Iris pigment epithelial cell (primary cell): ENCODE measurements around the gene TTC39B.
A peak's percentile ranks its signal among the peaks of the same experiment; 100 is the strongest.
"Not testable (repeated sequence)": the region's sequence is repeated elsewhere in the genome, so short reads cannot be mapped to it uniquely, and the experiment has no call there.

Experiments used
- DNase-seq: peaks from one replicate; pipeline ENCODE4 v3.0.0-alpha.2; 2011; ENCODE audit warnings: low read depth

The TTC39B gene

GRCh38 chr9:15306757-15307522, at the start of gene TTC39B:
Gene TTC39B, minus strand, starts transcription at chr9:15307216. Its CDS starts 91 bp downstream, at chr9:15307125.
- DNase-seq = peak; percentile 89

DNA sequence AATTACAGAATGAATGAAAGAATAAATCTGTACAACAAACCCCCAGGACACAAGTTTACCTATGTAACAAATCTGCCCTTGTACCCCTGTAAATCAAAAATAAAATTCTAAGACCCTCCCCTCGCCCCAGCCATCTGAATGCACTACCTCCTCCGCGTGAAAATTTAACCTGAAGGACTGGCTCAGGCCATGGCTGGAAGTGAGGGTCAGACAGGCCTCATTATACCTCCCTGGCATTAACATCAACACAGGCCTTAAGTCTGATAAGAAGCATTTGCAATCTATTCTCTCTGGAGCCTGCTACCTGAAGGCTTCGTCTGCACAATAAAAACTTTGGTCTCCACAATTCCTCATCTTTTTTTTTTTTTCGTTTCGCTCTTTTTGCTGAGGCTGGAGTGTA, 48.7 kb upstream of the TTC39B start:
- DNase-seq = no peak

- DNase-seq = no peak
Measured at GRCh38 chr9:15354713-15355112, 47.7 kb upstream of the TTC39B start.

DNA sequence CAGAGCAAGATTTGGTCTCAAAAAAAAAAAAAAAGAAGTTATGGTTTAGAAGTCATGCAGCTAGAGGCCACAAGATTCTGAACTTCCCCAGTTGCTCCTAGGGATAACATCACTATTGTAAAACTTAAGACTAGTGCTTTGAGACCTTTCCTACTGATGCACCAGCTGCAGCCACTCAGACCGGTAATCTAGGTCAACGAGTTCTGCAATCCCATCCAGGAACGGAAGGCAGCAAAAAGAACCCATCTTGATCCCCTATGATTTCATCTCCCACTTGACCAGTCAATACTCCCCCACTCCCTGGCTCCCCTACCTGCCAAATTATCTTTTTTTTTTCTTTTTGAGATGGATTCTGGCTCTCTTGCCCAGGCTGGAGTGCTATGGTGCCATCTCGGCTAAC, 46.9 kb upstream of the TTC39B start:
- no peak for DNase-seq

- DNase-seq = no peak
Measured at GRCh38 chr9:15352306-15352705, 45.3 kb upstream of the TTC39B start.

- DNase-seq = peak; percentile 32
Measured at GRCh38 chr9:15349892-15350761, 43.1 kb upstream of the TTC39B start.

DNA sequence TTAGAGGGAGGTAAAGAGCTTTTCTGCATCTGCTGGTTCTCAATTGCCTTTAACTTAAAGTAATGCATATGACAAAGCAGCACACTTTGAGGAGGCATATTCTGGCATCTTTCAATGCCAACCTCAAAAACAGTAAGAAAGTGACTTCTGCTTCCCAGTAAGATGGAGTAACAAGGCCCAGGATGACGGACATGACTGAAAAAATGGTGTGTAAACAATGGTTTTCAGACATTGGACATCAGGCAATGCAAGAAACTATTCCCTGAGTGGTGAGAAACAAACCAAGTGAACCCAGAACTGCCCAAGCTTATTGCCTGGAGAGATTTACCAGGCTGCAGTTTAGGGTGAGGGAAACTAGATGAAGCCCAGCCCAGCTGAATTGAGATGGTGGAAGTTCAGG, 39.8 kb upstream of the TTC39B start:
- DNase-seq = no peak

DNA sequence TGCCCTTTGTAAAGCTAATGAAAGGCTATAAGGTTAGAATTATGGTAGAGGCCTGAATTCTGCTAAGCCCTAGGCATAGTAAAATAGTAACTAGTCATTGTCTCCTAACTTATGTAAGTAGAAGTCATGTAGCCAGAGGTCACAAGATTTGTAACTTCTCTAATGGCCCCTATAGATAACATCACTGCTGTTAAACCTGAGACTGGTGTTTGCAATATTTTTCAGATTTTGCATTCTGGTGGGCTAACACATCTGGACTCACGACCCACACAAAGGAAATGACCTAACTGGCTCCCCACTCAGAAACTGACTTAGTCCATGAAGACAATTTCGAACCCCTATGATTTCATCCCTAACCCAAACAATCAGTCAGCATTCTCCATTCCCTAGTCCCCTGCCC, 37.2 kb upstream of the TTC39B start:
- DNase-seq = no peak

DNA sequence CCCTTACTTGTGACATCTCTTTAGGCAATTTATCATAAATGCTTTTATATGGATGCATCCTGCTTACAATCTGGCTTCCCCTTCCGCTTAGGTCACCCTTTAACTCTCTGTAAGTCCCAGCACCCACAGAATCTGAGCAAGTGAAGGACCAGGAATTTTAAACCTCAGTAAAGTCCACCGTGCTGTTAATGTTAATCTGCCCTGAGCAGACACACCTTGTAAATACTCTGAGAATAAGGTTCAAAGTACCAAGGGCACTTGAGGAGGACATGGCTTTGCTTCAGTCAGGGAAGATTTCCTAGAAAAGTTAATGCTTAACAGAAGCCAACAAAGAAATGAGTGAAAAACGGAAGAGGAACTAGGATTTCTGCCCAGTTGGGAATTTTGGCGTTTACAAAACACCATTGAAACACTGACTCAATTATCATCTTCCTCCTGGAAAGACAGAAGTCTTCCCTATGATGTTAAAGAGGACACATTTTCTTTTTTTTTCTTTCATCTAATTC, 26.4 kb upstream of the TTC39B start:
- DNase-seq = no peak

DNA sequence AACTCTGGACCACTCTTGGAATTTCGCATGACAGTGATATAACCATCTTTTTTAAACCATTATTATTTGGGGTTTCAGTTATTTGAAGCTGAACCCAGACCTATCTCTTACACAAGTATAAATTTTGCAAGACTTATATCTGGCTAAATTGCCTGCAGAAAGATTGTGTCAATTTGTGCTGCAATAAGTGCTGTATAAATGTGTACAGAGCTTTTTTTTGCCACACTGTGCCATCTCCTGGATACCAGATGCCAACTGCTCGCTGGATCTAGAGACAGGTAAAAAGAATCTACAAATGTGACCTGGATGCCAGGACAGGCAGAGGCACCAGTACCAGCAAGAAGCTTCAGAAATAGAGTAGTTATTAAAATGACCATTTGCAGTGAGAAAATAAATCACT, 25.9 kb upstream of the TTC39B start:
- DNase-seq = no peak

- DNase-seq = no peak
Measured at GRCh38 chr9:15329539-15330109, 22.6 kb upstream of the TTC39B start.

GRCh38 chr9:15328946-15329345, 21.9 kb upstream of the TTC39B start:
- no peak for DNase-seq

DNA sequence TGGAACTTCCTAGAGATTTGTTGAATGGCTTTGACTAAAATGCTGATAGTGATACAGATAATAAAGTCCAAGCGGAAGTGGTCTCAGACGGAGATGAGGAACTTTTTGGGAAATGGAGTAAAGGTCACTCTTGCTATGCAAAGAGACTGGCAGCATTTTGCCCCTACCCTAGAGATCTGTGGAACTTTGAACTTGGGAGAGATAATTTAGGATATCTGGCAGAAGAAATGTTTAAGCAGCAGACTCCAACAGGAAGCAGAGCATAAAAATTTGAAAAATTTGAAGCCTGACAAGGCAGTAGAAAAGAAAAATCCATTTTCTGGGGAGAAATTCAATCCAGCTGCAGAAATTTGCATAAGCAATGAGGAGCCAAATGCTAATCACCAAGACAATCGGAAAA, 15.7 kb upstream of the TTC39B start:
- DNase-seq = not testable (repeated sequence)

GRCh38 chr9:15319661-15320060, 12.6 kb upstream of the TTC39B start:
- not testable (repeated sequence) for DNase-seq

DNA sequence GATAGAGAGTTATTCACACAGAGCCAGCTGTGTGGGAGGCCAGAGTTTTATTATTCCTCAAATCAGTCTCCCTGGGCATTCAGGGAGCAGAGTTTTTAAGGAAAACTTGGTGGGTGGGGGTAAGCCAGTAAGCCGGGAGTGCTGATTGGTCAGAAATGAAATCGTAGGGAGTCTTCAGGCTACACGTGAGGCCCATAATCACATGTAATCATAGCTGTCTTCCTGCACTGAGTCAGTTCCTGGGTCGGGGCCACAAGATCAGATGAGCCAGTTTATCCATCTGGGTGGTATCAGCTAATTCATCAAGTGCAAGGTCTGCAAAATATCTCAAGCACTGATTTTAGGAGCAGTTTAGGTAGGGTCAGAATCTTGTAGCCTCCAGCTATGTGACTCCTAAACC, 10.8 kb upstream of the TTC39B start:
- DNase-seq = peak; percentile 50

DNA sequence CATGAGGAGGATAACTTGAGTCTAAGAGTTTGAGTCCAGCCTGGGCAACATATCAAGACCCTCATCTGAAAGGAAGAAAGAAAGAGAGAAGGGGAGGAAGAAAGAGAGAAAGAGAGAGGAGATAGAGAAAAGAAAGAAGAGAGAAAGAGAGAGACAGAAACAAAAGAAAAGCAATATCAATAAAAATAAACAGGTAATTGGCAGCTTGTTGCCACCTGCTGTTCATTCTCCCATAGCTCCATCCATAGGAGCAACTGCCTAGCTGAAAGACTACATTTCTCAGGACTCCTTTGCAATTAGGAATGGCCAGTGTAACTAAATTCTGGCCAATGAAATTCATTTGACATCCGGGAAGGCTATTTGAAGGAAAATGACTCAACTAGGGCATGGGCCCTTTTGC, 4.6 kb upstream of the TTC39B start:
- DNase-seq = no peak

DNA sequence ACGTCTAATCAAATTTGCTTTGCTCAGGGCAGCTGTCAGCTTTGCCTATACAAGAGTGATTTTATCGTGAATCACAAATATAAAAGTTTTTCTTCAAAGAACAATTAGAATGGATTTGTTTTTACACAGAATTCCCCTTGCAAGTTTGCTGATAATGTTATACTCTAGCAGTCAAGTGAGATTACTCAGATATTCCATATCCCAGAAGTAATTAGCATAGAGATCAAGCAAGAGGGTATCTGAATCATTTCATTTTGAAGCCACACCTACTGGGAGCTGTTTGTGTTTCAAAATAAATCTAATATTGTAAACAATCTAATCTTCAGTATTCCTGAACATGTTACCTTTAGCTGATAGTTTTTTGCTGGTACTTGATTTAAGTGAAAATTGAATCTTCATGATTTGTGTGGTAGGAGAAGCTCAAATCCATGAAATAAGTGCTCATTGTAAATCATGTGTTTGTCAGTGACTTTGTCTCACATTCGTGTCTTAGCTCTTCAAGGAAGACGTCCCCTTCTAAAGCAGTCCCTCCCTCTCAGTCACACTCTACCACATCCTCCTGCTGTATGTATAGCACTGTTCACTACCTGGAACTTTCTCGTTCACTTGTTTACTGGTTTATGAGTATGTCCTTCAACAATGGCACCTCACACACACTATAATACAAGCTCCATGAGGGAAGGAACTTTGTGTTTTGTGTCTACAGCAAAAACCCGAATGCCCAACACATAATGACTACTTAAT, 3.3 kb upstream of the TTC39B start:
- DNase-seq = no peak

- DNase-seq = peak; percentile 86
Measured at GRCh38 chr9:15308511-15308910, 1.5 kb upstream of the TTC39B start.

DNA sequence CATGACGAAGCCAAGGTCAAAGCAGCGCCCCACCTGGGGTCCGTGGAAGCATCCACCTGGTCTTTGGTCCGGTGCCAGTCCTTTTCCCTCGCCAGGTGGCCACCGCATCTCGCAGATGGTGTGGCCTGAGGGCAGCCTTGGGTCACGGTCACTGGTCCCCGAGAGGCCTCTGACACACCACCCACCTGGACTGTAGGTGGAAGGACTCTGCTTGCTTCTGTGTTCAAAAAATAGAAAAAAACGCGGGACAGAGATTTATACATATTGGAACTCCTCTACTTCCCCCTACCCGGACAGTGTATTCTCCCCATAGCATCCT, 466 bp upstream of the TTC39B start:
- no peak for DNase-seq

- peak; percentile 52 for DNase-seq
Measured at GRCh38 chr9:15306068-15306756, 804 bp downstream of the TTC39B start.

DNA sequence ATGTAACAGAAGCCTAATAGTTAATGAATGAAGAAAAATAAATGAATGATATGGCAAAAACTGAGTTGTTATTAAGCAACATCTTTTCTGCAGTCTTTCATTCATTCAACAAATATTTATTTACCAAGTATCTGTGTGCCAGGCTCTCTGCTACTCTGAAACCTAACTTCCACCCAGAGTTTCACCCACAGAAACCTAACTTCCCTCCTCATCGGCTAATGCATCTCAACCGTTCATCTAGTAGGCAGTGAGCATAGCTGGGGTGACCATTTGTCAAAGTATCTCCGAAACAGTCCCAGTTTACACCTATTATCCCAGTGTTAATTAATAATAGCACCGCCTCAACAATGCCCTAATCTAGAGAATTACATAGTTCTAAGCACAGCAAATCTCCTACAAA, 1.5 kb downstream of the TTC39B start:
- no peak for DNase-seq

- DNase-seq = no peak
Measured at GRCh38 chr9:15304632-15305031, 2.4 kb downstream of the TTC39B start.
